ENCODE measurements around the gene SYNDIG1L. TPM values are rescaled to one million over a fixed set of nuclear protein-coding genes. Genes with fewer than 3 reads are reported as not detected.

Gene SYNDIG1L
- total RNA-seq, 1 experiment from 2014 or later: not detected

DNA sequence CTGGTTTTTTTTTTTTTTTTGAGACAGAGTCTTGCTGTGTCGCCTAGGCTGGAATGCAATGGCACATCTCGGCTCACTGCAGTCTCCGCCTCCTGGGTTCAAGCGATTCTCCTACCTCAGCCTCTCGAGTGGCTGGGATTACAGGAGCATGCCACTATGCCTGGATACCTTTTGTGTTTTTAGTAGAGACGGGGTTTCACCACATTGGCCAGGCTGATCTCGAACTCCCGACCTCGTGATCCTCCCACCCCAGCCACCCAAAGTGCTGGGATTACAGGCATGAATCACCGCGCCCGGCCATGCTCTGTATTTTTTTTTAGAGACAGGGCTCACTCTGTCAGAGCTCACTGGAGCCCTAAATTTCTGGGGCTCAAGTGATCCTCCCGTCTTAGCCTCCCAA is 45.2 kb downstream of the SYNDIG1L start:
- no TSS peak for BruUV-seq (replicated peaks)
- H3K79me2 ChIP-seq (ENCODE audit: low read length): no peaks in the 10 kb centered on the region
- H3K4me2 ChIP-seq (ENCODE audit: low read length): no peak overlapping the region
- intact Hi-C loops (cut with micrococcal nuclease): no loop called here
- POLR2A ChIA-PET (ENCODE audit: unreplicated experiment): no interaction called here
- no peak overlapping the region for H3K9ac ChIP-seq (ENCODE audit: low read length)
- ATAC-seq (no peak), DNase-seq (no peak)
- H3K4me3 ChIP-seq (ENCODE audit: low read length): no peak overlapping the region
- H3K27ac ChIP-seq (ENCODE audit: low read length): no peak overlapping the region
- no peaks in the 10 kb centered on the region for H3K9me2 ChIP-seq (replicated peaks; ENCODE audit: low read length)
- no peak for TF ChIP-seq EZH2phosphoT487 (IDR thresholded peaks at IDR 0.05; ENCODE audit: borderline replicate concordance, low read length)
- TF ChIP-seq, protein P1, sequence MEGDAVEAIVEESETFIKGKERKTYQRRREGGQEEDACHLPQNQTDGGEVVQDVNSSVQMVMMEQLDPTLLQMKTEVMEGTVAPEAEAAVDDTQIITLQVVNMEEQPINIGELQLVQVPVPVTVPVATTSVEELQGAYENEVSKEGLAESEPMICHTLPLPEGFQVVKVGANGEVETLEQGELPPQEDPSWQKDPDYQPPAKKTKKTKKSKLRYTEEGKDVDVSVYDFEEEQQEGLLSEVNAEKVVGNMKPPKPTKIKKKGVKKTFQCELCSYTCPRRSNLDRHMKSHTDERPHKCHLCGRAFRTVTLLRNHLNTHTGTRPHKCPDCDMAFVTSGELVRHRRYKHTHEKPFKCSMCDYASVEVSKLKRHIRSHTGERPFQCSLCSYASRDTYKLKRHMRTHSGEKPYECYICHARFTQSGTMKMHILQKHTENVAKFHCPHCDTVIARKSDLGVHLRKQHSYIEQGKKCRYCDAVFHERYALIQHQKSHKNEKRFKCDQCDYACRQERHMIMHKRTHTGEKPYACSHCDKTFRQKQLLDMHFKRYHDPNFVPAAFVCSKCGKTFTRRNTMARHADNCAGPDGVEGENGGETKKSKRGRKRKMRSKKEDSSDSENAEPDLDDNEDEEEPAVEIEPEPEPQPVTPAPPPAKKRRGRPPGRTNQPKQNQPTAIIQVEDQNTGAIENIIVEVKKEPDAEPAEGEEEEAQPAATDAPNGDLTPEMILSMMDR (conservative IDR thresholded peaks at IDR 0.05; ENCODE audit: low read depth, low read length): no peak
- TF ChIP-seq EZH2 (IDR thresholded peaks at IDR 0.05; ENCODE audit: low read length, unreplicated experiment): no peak
- H2AFZ ChIP-seq (ENCODE audit: low read length): no peak overlapping the region
- no peaks in the 10 kb centered on the region for H3K27me3 ChIP-seq (ENCODE audit: low read length)
- H3F3A ChIP-seq (ENCODE audit: low read length, unreplicated experiment): no peaks in the 10 kb centered on the region
- CTCF ChIA-PET: no interaction called here
- H3K9me3 ChIP-seq (ENCODE audit: low read length): no peaks in the 10 kb centered on the region
- peaks cover 12% of the 10 kb centered on the region for H3K4me1 ChIP-seq (ENCODE audit: insufficient read depth, low read length)
- no peaks in the 10 kb centered on the region for H4K20me1 ChIP-seq (ENCODE audit: low read length)
- no peaks in the 10 kb centered on the region for H3K36me3 ChIP-seq (ENCODE audit: low read depth, low read length)

GRCh38 chr14:74380172-74380571 is 45.8 kb downstream of the SYNDIG1L start:
- H3K4me1 ChIP-seq (ENCODE audit: insufficient read depth, low read length): peaks cover 12% of the 10 kb centered on the region
- H3K9ac ChIP-seq (ENCODE audit: low read length): no peak overlapping the region
- no peaks in the 10 kb centered on the region for H3F3A ChIP-seq (ENCODE audit: low read length, unreplicated experiment)
- TF ChIP-seq EZH2 (IDR thresholded peaks at IDR 0.05; ENCODE audit: low read length, unreplicated experiment): no peak
- TF ChIP-seq, protein P1 (conservative IDR thresholded peaks at IDR 0.05; ENCODE audit: low read depth, low read length): no peak
- TF ChIP-seq EZH2phosphoT487 (IDR thresholded peaks at IDR 0.05; ENCODE audit: borderline replicate concordance, low read length): no peak
- ChIA-PET POLR2A (ENCODE audit: unreplicated experiment) (no interaction called here), CTCF (no interaction called here)
- no peak overlapping the region for H3K4me2 ChIP-seq (ENCODE audit: low read length)
- ATAC-seq (peak; percentile 72), DNase-seq (peak; percentile 70)
- no peaks in the 10 kb centered on the region for H3K9me3 ChIP-seq (ENCODE audit: low read length)
- H3K9me2 ChIP-seq (replicated peaks; ENCODE audit: low read length): no peaks in the 10 kb centered on the region
- no peaks in the 10 kb centered on the region for H4K20me1 ChIP-seq (ENCODE audit: low read length)
- no peaks in the 10 kb centered on the region for H3K36me3 ChIP-seq (ENCODE audit: low read depth, low read length)
- no TSS peak for BruUV-seq (replicated peaks)
- no peak overlapping the region for H3K27ac ChIP-seq (ENCODE audit: low read length)
- H3K27me3 ChIP-seq (ENCODE audit: low read length): no peaks in the 10 kb centered on the region
- H3K79me2 ChIP-seq (ENCODE audit: low read length): no peaks in the 10 kb centered on the region
- no peak overlapping the region for H3K4me3 ChIP-seq (ENCODE audit: low read length)
- intact Hi-C loops (cut with micrococcal nuclease): no loop called here
- no peak overlapping the region for H2AFZ ChIP-seq (ENCODE audit: low read length)

DNA sequence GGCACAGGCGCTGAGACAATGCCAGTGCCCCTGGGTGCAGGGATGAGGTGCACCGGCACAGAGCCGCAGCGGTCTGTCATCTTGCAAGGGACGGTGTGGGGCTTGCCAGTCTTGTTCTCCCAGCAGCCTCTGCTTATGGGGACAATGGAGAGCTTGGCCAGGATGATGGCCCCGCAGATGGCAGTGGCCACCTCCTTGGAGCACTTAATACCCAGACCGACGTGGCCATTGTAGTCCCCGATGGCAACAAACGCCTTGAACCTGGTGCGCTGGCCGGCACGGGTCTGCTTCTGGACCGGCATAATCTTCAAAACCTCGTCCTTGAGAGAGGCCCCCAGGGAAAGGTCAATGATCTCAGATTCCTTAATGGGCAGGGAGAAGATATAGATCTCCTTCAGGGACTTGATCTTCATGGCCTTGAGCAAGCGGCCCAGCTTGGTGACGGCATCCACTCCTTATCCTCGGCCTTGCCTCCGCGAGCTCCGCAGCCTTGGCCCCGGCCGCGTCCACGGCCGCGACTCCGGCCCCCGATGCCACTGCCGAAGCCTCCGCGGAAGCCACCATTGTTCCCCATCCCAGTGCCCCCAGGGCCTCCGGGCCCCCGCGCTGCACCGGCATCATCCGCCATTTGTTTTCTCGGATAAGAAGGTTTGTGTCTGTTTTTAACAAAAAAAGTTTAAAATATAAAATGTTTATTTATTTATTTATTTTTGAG is 47.9 kb downstream of the SYNDIG1L start:
- H3K9ac ChIP-seq (ENCODE audit: low read length): no peak overlapping the region
- TF ChIP-seq, protein P1 (conservative IDR thresholded peaks at IDR 0.05; ENCODE audit: low read depth, low read length): no peak
- TF ChIP-seq EZH2phosphoT487 (IDR thresholded peaks at IDR 0.05; ENCODE audit: borderline replicate concordance, low read length) (no peak), EZH2 (IDR thresholded peaks at IDR 0.05; ENCODE audit: low read length, unreplicated experiment) (no peak)
- no peak overlapping the region for H3K4me3 ChIP-seq (ENCODE audit: low read length)
- no peak for DNase-seq
- H4K20me1 ChIP-seq (ENCODE audit: low read length): no peaks in the 10 kb centered on the region
- POLR2A ChIA-PET (ENCODE audit: unreplicated experiment): no interaction called here
- no peak overlapping the region for H3K27ac ChIP-seq (ENCODE audit: low read length)
- H3F3A ChIP-seq (ENCODE audit: low read length, unreplicated experiment): no peaks in the 10 kb centered on the region
- H3K4me1 ChIP-seq (ENCODE audit: insufficient read depth, low read length): peaks cover 12% of the 10 kb centered on the region
- intact Hi-C loops (cut with micrococcal nuclease): no loop called here
- CTCF ChIA-PET: no interaction called here
- no peaks in the 10 kb centered on the region for H3K27me3 ChIP-seq (ENCODE audit: low read length)
- H2AFZ ChIP-seq (ENCODE audit: low read length): no peak overlapping the region
- no peaks in the 10 kb centered on the region for H3K36me3 ChIP-seq (ENCODE audit: low read depth, low read length)
- BruUV-seq (replicated peaks): no TSS peak
- no peak overlapping the region for H3K4me2 ChIP-seq (ENCODE audit: low read length)
- no peak for ATAC-seq
- no peaks in the 10 kb centered on the region for H3K79me2 ChIP-seq (ENCODE audit: low read length)
- no peaks in the 10 kb centered on the region for H3K9me2 ChIP-seq (replicated peaks; ENCODE audit: low read length)
- H3K9me3 ChIP-seq (ENCODE audit: low read length): no peaks in the 10 kb centered on the region
